Calu3 (cell line): ENCODE results near the gene SGSH. TPM values are rescaled to one million over a fixed set of nuclear protein-coding genes. Genes with fewer than 3 reads are reported as not detected.

ENCODE experiments used
- BruUV-seq: library from RNA; stranded (reverse); fragments of 400-500 nt; replicated peaks from 2 replicates; lab custom pipeline; 2021; lab: Mats Ljungman, UMichigan
- CTCF ChIA-PET: fragments of 300-600 bp; sonication (Branson Sonifier 250); formaldehyde crosslinking; loops from one replicate; lab custom pipeline; 2022; ENCODE audit warnings: antibody characterized with exemption; lab: Charles Lee
- DNase-seq: peaks from one replicate; pipeline ENCODE4 v3.0.0; 2022
- H3K27ac Mint-ChIP-seq: one replicate; pipeline ENCODE4 v1.8.0; 2022; ENCODE audit warnings: mixed read lengths; ENCODE audit not compliant: unreplicated experiment
- H3K27me3 Mint-ChIP-seq: one replicate; pipeline ENCODE4 v1.8.0; 2022; ENCODE audit warnings: mixed read lengths; ENCODE audit not compliant: unreplicated experiment
- H3K36me3 Mint-ChIP-seq: one replicate; pipeline ENCODE4 v1.8.0; 2022; ENCODE audit warnings: mild to moderate bottlenecking, moderate library complexity, mixed read lengths; ENCODE audit not compliant: insufficient read depth, unreplicated experiment
- H3K4me1 Mint-ChIP-seq: one replicate; pipeline ENCODE4 v1.8.0; 2022; ENCODE audit warnings: mild to moderate bottlenecking, low read depth, mixed read lengths; ENCODE audit not compliant: unreplicated experiment
- H3K4me3 Mint-ChIP-seq: one replicate; pipeline ENCODE4 v1.8.0; 2022; ENCODE audit warnings: mild to moderate bottlenecking, low read depth, moderate library complexity, mixed read lengths; ENCODE audit not compliant: unreplicated experiment
- H3K9me3 Mint-ChIP-seq: one replicate; pipeline ENCODE4 v1.8.0; 2022; ENCODE audit warnings: low read depth, mixed read lengths; ENCODE audit not compliant: unreplicated experiment
- CTCF ChIP-seq: fragments of 200-600 bp; IDR thresholded peaks from one replicate; pipeline ENCODE4 v1.8.0; 2022; ENCODE audit warnings: antibody characterized with exemption; ENCODE audit not compliant: unreplicated experiment
- intact Hi-C: fragments of 100-400 bp; cut with micrococcal nuclease; formaldehyde crosslinking; loops from one replicate; pipeline ENCODE4 v1.10.0; 2022; ENCODE audit not compliant: unreplicated experiment
- total RNA-seq: library from RNA; stranded (reverse); gene quantifications from 2 replicates; pipeline ENCODE4 v1.2.3, GENCODE V29; 2022

The SGSH gene
- total RNA-seq, 1 experiment from 2014 or later = 32.2 TPM

GRCh38 chr17:80210348-80211108 lies 9.6 kb downstream of the SGSH start:
- no peak overlapping the region for H3K4me3 Mint-ChIP-seq
- BruUV-seq = no TSS peak
- no peaks in the 10 kb centered on the region for H3K9me3 Mint-ChIP-seq
- no peak for DNase-seq
- H3K4me1 Mint-ChIP-seq = no peaks in the 10 kb centered on the region
- CTCF ChIA-PET = no interaction called here
- no peaks in the 10 kb centered on the region for H3K27me3 Mint-ChIP-seq
- no peak overlapping the region for H3K27ac Mint-ChIP-seq
- intact Hi-C loops = no loop called here
- no peak for TF ChIP-seq CTCF
- H3K36me3 Mint-ChIP-seq = peaks cover 9% of the 10 kb centered on the region

- Mint-ChIP-seq H3K9me3 (no peaks in the 10 kb centered on the region), H3K4me3 (no peak overlapping the region), H3K36me3 (peaks cover 9% of the 10 kb centered on the region), H3K4me1 (no peaks in the 10 kb centered on the region), H3K27me3 (no peaks in the 10 kb centered on the region), H3K27ac (no peak overlapping the region)
- no peak for TF ChIP-seq CTCF
- CTCF ChIA-PET = interaction anchor here (0.7 kb wide), 1 partner anchor 18 kb away, joined by 4 read pairs; no protein-coding TSS in a partner anchor
- no TSS peak for BruUV-seq
- intact Hi-C loops = no loop called here
- no peak for DNase-seq
Measured at GRCh38 chr17:80209765-80210164, 10.4 kb downstream of the SGSH start.

- no peak for TF ChIP-seq CTCF
- H3K9me3 Mint-ChIP-seq = no peaks in the 10 kb centered on the region
- peaks cover 12% of the 10 kb centered on the region for H3K36me3 Mint-ChIP-seq
- CTCF ChIA-PET = no interaction called here
- H3K27ac Mint-ChIP-seq = no peak overlapping the region
- H3K4me3 Mint-ChIP-seq = no peak overlapping the region
- intact Hi-C loops = no loop called here
- DNase-seq = no peak
- no peaks in the 10 kb centered on the region for H3K27me3 Mint-ChIP-seq
- H3K4me1 Mint-ChIP-seq = no peaks in the 10 kb centered on the region
- no TSS peak for BruUV-seq
Measured at GRCh38 chr17:80208050-80208449, 12.1 kb downstream of the SGSH start.

GRCh38 chr17:80205811-80206210 lies 14.3 kb downstream of the SGSH start:
- Mint-ChIP-seq H3K9me3 (no peaks in the 10 kb centered on the region), H3K27me3 (no peaks in the 10 kb centered on the region), H3K4me3 (no peak overlapping the region), H3K27ac (no peak overlapping the region), H3K36me3 (peaks cover 23% of the 10 kb centered on the region), H3K4me1 (no peaks in the 10 kb centered on the region)
- DNase-seq = no peak
- no peak for TF ChIP-seq CTCF
- CTCF ChIA-PET = no interaction called here
- BruUV-seq = no TSS peak
- intact Hi-C loops = no loop called here
